ENCODE data around the gene GRIN2C.
A peak's percentile ranks its signal among the peaks of the same experiment; 100 is the strongest.

GRIN2C gene

DNA sequence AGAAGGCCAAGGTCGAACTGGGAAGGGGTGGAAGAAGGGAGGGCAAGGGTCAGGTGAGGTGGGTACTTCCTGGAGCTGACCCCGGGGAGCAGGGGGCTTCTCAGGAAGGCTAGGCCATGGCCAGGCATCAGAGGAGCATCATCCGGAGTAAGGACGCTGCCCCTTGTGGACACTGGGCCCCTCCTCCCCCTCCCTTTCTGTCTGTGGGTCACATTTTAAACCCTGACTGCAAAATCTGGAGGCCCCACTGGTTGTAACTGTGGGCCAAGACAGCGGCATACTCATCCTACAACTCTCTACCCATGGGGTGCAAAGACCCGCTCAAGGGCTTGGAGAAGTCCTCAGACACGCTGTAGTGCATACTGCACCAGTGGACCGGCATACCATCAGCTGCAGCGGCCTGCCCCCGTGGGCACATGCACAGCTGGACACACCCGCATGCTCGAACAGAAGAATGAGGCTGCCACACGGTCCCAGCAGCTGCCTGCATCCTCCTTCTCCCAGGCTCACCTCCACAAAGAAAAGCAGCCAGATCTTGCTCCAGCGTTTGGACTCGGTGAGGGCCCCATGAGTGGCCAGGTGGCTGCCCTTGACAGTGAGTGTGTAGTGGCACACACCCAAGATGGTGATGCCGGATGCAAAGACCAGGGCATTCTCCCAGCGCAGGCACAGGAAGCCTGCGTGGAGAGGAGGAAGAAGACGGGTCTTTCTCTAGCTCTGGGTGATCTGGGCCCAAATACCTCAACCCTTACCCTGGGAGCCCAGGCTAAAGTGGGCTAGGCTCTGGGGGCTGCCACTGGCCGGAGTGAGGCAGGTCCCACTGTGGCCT is 32.5 kb upstream of the GRIN2C start:
- ATAC-seq (replicated peaks), result no peak
- no peak overlapping the region for H3K27ac Mint-ChIP-seq
- H3K36me3 Mint-ChIP-seq, result no peaks in the 10 kb centered on the region
- no peak for DNase-seq
- H3K4me3 Mint-ChIP-seq, result no peak overlapping the region
- peaks cover 57 to 77% of the 10 kb centered on the region in 2 donors for H3K27me3 Mint-ChIP-seq
- peaks cover 5 to 14% of the 10 kb centered on the region in 2 donors for H3K4me1 Mint-ChIP-seq
- H3K9me3 Mint-ChIP-seq, result no peaks in the 10 kb centered on the region

DNA sequence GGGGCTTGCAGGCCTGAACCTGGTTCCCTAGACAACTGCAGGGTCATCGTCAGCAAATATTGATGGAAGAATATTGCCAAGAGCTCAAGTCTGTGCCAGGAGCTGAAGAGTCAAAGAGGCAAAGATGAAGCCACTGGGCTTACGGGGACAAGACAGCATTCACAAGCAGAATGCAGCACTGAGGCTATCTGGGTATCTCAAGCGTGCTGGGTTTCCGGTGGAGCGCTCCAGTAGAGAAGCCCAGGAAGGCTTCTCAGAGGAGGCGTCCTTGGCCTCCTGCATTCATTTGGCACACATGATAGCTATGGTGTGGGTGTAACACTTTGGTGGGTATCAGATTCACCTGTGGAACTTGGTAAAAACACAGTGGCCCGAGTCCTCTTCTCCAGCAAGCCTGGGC is 30.9 kb upstream of the GRIN2C start:
- H3K27me3 Mint-ChIP-seq, result peaks cover 53 to 76% of the 10 kb centered on the region in 2 donors
- no peak overlapping the region for H3K4me3 Mint-ChIP-seq
- no peaks in the 10 kb centered on the region for H3K9me3 Mint-ChIP-seq
- H3K4me1 Mint-ChIP-seq, result peaks cover 5 to 14% of the 10 kb centered on the region in 2 donors
- ATAC-seq (replicated peaks) (no peak), DNase-seq (no peak)
- no peaks in the 10 kb centered on the region for H3K36me3 Mint-ChIP-seq
- no peak overlapping the region for H3K27ac Mint-ChIP-seq

DNA sequence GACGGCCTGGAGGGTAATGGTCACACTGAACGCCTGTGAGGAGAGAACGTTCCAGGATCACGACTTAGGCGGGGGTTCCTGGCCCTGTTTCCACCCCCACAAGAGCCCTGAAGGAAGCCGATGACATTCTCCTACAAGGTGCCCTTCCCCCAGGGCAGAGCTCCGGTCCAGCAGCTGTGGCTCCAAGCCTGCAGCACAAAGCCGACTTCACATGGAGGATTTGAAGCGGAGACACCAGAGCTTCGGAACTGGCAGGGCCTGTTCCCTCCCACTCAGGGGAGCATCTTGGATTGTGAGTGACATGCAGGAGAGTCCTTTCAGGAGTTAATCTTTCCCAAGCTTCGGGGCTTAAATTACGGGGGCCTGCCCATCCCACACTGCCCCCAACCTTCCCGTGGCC is 28.8 kb upstream of the GRIN2C start:
- Mint-ChIP-seq H3K36me3 (no peaks in the 10 kb centered on the region), H3K27ac (no peak overlapping the region), H3K27me3 (peaks cover 49 to 74% of the 10 kb centered on the region in 2 donors), H3K4me1 (peaks cover 3 to 8% of the 10 kb centered on the region in 2 donors), H3K9me3 (no peaks in the 10 kb centered on the region), H3K4me3 (no peak overlapping the region)
- ATAC-seq (replicated peaks), result no peak
- DNase-seq, result no peak

DNA sequence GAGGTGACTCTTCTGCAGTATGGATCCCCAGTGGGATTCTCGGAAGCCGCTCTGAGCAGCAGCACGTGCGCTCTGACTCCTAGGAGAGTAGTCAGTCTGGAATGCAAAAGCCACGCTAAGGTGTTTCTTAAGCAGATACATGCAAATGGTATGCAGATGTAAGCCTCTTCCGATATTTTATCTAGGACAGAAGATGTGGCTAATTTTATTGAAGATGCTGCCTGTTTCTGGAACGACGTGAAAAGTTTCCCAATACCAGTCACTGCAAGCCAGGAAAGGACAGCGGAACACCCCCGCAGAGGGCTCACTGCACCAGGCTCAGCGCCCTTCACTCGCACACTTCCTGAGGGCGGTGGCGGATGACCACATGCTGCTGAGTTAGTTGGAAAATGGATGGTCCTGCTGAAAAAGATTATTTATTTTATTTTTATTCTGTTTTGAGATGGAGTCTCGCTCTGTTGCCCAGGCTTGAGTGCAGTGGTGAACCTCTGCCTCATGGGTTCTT is 23.6 kb upstream of the GRIN2C start:
- no peak for ATAC-seq (replicated peaks)
- peaks cover 41 to 62% of the 10 kb centered on the region in 2 donors for H3K27me3 Mint-ChIP-seq
- H3K4me3 Mint-ChIP-seq, result no peak overlapping the region
- H3K4me1 Mint-ChIP-seq, result no peaks in the 10 kb centered on the region
- H3K9me3 Mint-ChIP-seq, result no peaks in the 10 kb centered on the region
- H3K27ac Mint-ChIP-seq, result no peak overlapping the region
- DNase-seq, result no peak
- no peaks in the 10 kb centered on the region for H3K36me3 Mint-ChIP-seq

DNA sequence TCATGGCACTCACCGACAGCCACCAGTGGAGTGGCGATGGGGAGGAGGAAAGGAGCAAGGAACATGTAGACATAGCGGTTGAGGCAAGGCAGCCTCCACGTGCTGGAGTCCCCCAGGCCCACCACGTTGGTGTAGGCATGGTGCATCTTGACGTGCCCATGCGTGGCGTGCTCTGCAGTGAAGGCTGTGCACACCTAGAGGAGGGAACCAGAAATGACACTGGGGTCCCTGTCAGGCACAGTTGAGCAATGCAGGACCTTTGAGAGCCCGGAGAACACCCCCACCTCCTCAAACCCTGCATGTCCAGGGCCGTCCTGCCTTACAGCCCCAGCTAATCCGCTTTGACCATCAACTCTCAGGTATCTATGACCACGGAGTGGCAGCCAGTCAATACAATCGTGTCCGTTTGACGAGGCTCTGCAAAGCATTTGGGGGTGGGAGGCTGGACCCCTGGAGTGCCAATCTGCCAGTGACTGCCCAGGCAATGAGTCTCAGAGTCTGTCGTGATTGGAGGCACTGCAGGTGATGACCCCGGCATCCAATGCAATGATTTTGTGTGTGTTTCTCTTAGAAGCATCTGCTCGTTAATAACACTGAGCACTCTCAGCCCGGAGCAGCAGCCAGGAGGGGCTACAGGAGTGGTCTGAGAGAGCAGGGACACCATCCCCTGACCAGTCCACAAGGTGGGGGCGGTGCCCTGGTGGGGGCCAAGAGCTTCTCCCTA is 23.0 kb upstream of the GRIN2C start:
- Mint-ChIP-seq H3K27ac (no peak overlapping the region), H3K4me3 (no peak overlapping the region), H3K9me3 (no peaks in the 10 kb centered on the region), H3K4me1 (no peaks in the 10 kb centered on the region), H3K36me3 (no peaks in the 10 kb centered on the region), H3K27me3 (peaks cover 41 to 63% of the 10 kb centered on the region in 2 donors)
- DNase-seq (no peak), ATAC-seq (replicated peaks) (no peak)

DNA sequence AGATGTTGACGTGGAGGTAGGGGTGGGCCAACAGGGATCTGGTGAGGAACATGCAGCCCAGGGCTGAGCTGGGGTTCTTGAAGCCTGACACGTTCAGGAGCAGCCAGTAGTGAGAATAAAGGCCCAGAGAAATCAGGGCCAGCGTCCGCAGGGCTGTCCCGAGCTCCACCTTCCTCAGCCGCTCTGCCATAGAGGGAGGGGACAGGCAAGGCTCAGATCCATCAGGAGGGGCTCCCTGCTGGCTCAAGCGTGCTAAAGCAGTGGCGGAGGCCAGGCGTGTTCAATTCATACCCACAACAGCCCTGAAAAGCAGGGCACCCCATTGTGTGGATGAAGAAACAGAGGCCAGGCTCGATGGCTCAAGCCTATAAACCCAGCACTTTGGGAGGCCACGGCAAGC is 21.4 kb upstream of the GRIN2C start:
- Mint-ChIP-seq H3K27ac (no peak overlapping the region), H3K9me3 (no peaks in the 10 kb centered on the region), H3K27me3 (peaks cover 31 to 54% of the 10 kb centered on the region in 2 donors), H3K36me3 (no peaks in the 10 kb centered on the region), H3K4me3 (no peak overlapping the region), H3K4me1 (no peaks in the 10 kb centered on the region)
- ATAC-seq (replicated peaks) (no peak), DNase-seq (no peak)

DNA sequence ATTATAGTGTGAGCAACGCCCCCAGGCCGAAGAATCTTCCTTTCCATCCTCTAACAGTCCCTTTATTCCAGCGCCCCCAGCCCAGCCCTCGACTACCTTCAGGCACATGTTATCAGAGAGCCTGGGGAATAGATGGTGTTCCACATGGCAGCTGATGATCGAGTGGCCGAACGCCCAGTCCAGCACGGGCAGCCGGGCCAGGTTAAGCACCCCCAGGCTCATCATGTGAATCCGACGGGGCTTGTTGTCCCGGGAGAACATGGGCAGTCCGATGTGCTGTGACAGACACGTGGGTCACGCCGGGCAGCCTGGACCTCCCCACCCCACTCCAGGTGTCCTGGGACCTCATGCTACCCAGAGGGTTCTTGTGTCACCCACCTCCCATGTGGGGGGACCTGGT is 19.6 kb upstream of the GRIN2C start:
- ATAC-seq (replicated peaks) (no peak), DNase-seq (no peak)
- Mint-ChIP-seq H3K4me3 (no peak overlapping the region), H3K4me1 (no peaks in the 10 kb centered on the region), H3K27ac (no peak overlapping the region), H3K9me3 (no peaks in the 10 kb centered on the region), H3K27me3 (peaks cover 19 to 39% of the 10 kb centered on the region in 2 donors), H3K36me3 (no peaks in the 10 kb centered on the region)

DNA sequence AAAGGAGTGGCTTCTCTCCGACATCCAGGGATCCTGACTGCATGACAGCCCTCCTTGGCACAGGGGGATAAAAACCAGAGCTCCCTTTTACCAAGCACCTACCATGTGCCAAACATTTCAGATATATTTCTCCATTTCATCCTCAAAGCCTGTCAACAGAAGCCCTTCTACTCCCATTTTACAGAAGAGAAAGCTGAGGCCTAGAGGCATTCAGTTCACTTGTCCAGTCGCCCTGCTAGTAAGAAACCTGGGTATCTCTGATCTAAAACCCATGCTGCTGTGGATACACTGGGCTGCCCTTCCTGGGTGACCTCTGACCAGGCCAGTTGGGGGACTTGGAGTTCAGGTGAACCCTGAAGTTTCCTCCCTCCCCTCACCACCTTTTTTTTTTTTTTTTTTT is 19.0 kb upstream of the GRIN2C start:
- DNase-seq, result no peak
- no peak for ATAC-seq (replicated peaks)
- Mint-ChIP-seq H3K27ac (no peak overlapping the region), H3K4me3 (no peak overlapping the region), H3K36me3 (no peaks in the 10 kb centered on the region), H3K4me1 (peaks cover 5% of the 10 kb centered on the region in 2 donors), H3K27me3 (peaks cover 17 to 33% of the 10 kb centered on the region in 2 donors), H3K9me3 (no peaks in the 10 kb centered on the region)

DNA sequence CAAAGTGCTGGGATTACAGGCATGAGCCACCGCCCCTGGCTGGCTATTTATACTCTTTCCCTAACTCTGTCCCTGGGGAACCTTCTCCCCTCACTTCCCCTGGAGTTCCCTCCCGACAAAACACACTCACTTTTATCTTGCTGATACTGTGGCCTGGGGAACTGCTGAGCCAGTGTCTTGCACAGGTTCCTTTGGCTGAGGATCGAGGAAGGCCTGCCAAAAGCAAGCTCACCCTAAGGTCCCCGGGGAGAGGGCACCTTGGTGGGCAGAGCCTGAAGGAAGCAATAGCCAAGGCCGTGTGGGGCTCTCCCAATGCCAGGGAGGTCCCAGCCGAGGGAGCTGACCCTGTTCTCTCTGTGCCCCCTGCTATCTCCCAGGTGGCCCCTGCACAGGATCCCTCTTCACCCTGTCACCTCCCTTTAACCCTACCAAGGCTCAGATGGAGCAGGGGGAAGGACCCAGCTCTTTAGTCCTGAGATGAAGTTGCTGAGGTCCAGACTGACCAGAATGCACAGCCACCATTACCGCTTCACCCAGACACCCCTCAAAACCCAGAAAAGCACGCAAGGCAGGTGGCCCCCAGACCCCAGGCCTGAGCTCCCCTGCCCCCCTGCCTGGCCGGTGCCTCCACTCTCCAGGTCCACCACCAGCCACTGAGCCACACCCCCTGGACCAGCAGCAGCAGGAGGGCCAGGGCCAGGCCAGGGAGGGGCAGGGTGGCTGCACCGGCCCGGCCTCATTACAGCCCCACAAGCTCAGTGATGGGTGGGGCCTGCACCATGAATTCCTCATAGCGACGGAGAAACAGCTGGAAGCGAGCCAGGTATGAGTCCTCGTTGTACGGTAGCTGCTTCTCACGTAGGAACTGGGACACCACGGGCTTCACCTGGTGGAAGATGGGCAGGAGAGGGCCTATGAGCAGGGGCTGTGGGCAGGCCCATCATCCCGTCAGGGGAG is 18.2 kb upstream of the GRIN2C start:
- DNase-seq, result no peak
- Mint-ChIP-seq H3K36me3 (no peaks in the 10 kb centered on the region), H3K4me3 (no peak overlapping the region), H3K9me3 (no peaks in the 10 kb centered on the region), H3K27ac (peak overlapping the region; percentile 87), H3K27me3 (peaks cover 13 to 28% of the 10 kb centered on the region in 2 donors), H3K4me1 (peaks cover 5 to 6% of the 10 kb centered on the region in 2 donors)
- no peak for ATAC-seq (replicated peaks)

DNA sequence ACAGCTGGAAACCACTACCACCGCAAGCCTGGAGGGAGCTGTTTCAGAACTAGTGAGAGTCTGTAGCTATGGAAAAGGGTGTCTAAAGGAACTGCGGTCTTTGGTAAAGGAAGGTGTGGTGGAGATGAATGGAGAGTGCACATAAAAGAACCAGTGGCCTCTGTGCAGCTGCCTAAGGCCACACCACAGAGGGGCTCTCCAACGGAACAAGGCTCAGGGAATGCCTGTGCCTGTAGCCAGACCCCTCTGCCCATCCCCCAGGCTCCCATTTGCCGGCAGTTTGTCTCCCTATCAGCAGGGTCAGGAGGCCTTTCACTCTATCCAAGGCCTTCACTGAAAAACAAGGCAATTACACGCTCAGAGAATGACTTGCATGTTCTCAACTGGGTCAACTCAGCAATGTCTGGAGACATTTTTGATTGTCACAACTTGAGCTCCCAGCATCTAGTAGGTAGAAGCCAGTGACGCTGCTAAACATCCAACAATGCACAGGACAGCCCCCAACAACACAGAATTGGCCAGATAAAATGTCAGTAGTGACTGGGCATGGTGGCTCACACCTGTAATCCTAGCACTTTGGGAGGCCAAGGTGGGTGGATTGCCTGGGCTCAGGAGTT is 16.4 kb upstream of the GRIN2C start:
- no peaks in the 10 kb centered on the region for H3K9me3 Mint-ChIP-seq
- H3K4me1 Mint-ChIP-seq, result peaks cover 14 to 20% of the 10 kb centered on the region in 2 donors
- DNase-seq (no peak), ATAC-seq (replicated peaks) (no peak)
- H3K27ac Mint-ChIP-seq, result no peak overlapping the region
- peaks cover 9 to 13% of the 10 kb centered on the region in 2 donors for H3K27me3 Mint-ChIP-seq
- H3K4me3 Mint-ChIP-seq, result no peak overlapping the region
- no peaks in the 10 kb centered on the region for H3K36me3 Mint-ChIP-seq

DNA sequence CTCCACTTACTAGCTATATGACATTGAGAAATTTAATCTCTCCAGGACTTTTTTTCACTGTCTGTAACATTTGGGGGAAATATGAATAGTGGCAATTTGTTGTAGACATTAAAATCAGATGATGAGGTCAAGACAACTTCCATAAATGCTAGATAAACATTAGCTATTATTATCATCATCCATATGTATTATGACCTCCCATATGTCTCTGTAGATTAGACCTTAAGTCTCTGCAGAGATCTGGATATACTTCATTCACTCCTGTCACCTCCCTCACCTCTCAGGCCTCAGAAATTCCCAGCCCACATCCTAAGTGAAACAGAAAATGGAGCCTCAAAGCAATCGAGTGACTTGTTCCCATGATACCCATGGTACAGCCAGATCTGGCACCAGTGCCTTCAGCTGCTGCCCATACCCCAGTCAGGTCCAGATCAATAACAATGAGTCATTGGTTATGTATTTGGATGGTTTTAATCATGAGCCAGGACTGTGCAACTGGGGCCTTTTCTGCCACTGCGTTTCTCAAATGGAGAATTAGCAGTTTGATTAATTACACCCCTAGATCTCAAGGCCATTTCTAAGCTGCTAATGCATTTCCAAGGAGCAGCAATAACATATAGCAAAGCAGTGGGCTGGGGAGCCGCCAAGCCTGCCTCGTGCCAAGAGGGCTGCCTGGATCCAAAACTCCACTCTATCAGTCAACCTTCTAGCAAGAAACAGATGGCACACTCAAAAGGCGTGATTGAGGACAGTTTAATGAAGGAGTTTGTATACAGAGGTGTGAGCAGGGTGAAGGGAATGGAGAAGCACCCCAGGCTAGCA is 15.7 kb upstream of the GRIN2C start:
- H3K4me3 Mint-ChIP-seq, result no peak overlapping the region
- H3K27me3 Mint-ChIP-seq, result peaks cover 6 to 9% of the 10 kb centered on the region in 2 donors
- DNase-seq (no peak), ATAC-seq (replicated peaks) (no peak)
- H3K4me1 Mint-ChIP-seq, result peaks cover 14 to 22% of the 10 kb centered on the region in 2 donors
- no peaks in the 10 kb centered on the region for H3K9me3 Mint-ChIP-seq
- H3K27ac Mint-ChIP-seq, result no peak overlapping the region
- no peaks in the 10 kb centered on the region for H3K36me3 Mint-ChIP-seq

DNA sequence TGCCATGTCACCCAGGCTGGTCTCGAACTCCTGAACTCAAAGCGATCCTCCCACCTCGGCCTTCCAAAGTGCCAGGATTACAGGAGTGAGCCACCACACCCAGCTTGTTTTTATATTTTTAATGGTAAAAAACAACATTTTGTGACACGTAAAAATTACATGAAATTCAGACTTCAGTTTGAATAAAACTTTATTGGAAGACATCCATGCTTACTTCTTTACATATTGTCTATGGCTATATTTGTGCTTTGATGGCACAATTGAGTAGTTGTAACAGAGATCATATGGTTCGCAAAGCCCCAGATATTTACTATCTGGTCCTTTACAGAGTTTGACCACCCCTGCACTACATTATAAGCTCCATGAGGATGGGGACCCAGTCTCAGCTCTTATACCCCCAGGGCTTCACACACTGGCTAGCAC is 14.9 kb upstream of the GRIN2C start:
- Mint-ChIP-seq H3K27me3 (peaks cover 5 to 6% of the 10 kb centered on the region in 2 donors), H3K4me3 (no peak overlapping the region), H3K36me3 (no peaks in the 10 kb centered on the region), H3K27ac (no peak overlapping the region), H3K9me3 (no peaks in the 10 kb centered on the region), H3K4me1 (peaks cover 14 to 23% of the 10 kb centered on the region in 2 donors)
- DNase-seq, result no peak
- ATAC-seq (replicated peaks), result no peak
